Upper lobe of left lung (tissue), 6 donors: Measurements from ENCODE around the gene HECTD4. TPM values are rescaled to one million over a fixed set of nuclear protein-coding genes. Genes with fewer than 3 reads are reported as not detected.

Source experiments
- ATAC-seq, 2 donors: fragments of 200-7000 bp; cut with Tn5 transposase; one replicate each; pipeline ENCODE4 v1.9.1; 2022; ENCODE audit warnings: mild to moderate bottlenecking in 2 of 2, moderate library complexity in 2 of 2; ENCODE audit not compliant: low FRiP score in 2 of 2
- DNase-seq, 2 donors: peaks; one replicate each; pipeline ENCODE4 v3.0.0-alpha.2; 2019 to 2020
- H3K27ac ChIP-seq, 4 donors: fragments of 200-600 bp; sonication (generic); one replicate each; pipeline ENCODE4 v1.5.1; 2016 to 2019
- H3K27me3 ChIP-seq, 4 donors: fragments of 200-600 bp; sonication (generic); one replicate each; pipeline ENCODE4 v1.5.1; 2017 to 2019
- H3K36me3 ChIP-seq, 4 donors: fragments of 200-600 bp; sonication (generic); one replicate each; pipeline ENCODE4 v1.5.1; 2016 to 2019
- H3K4me1 ChIP-seq, 4 donors: fragments of 200-600 bp; sonication (generic); one replicate each; pipeline ENCODE4 v1.5.1; 2018 to 2019
- H3K4me3 ChIP-seq, 4 donors: fragments of 200-600 bp; sonication (generic); one replicate each; pipeline ENCODE4 v1.5.1; 2017 to 2019; ENCODE audit warnings: mild to moderate bottlenecking in 2 of 4, moderate library complexity in 1 of 4
- H3K9me3 ChIP-seq, 4 donors: fragments of 200-600 bp; sonication (generic); one replicate each; pipeline ENCODE4 v1.5.1; 2018 to 2019
- CTCF ChIP-seq, 6 experiments: fragments of 450-650 bp in 4 of 6; fragments of 200-600 bp in 2 of 6; sonication (generic) in 2 of 6; IDR thresholded peaks; one replicate each; pipeline ENCODE4 v1.5.1; 2016 to 2019; ENCODE audit warnings: antibody characterized with exemption in 6 of 6
- EP300 ChIP-seq, 4 donors: sonication (generic); formaldehyde crosslinking; IDR thresholded peaks; one replicate each; pipeline ENCODE4 v1.5.1; 2017; ENCODE audit warnings: antibody characterized with exemption in 4 of 4, control low read depth in 2 of 4
- POLR2A ChIP-seq, 4 donors: fragments of 450-650 bp; IDR thresholded peaks; one replicate each; pipeline ENCODE4 v1.5.1; 2016 to 2017; ENCODE audit warnings: antibody characterized with exemption in 4 of 4, mild to moderate bottlenecking in 2 of 4
- POLR2AphosphoS5 ChIP-seq, 2 donors: sonication (generic); formaldehyde crosslinking; IDR thresholded peaks; one replicate each; pipeline ENCODE4 v1.5.1; 2017; ENCODE audit warnings: antibody characterized with exemption in 2 of 2
- WGBS, 2 donors: methylation state at CpG; one replicate each; pipeline ENCODE4 v1.1.5; 2017 to 2018; 5-methylcytosine and 5-hydroxymethylcytosine counted together
- total RNA-seq, 6 donors: library from RNA; depleted of rRNA in 4 of 6; stranded (reverse); fragments of >200 nt in 4 of 6; gene quantifications; one replicate each; pipeline versions ENCODE4 v1.1.0 to v1.2.1, GENCODE V29; 2016 to 2021
- donor health status: DM: no; HTN: no; CAD: no; lungs with moderate emphysema.
- donor health status: DM: no; HTN: yes; CAD: no; lungs with severe emphysema.

Gene HECTD4
- total RNA-seq, 6 donors from 2014 or later = 34.1 to 196 (median 50.0) TPM

- 89 to 93% methylated on average over 4 of the region's 4 CpGs for WGBS, 2 donors
- no peak for ATAC-seq
- H3K27ac ChIP-seq = no peak overlapping the region
- no peaks in the 10 kb centered on the region for H3K9me3 ChIP-seq
- H3K27me3 ChIP-seq = no peaks in the 10 kb centered on the region
- TF ChIP-seq POLR2AphosphoS5 (IDR thresholded peaks at IDR 0.05) = no peak
- no peak for TF ChIP-seq POLR2A (IDR thresholded peaks at IDR 0.05)
- no peak overlapping the region for H3K4me3 ChIP-seq
- DNase-seq = no peak
- peaks cover 0 to 6% (median 0%) of the 10 kb centered on the region in 4 donors for H3K4me1 ChIP-seq
- H3K36me3 ChIP-seq = no peaks in the 10 kb centered on the region
Measured at GRCh38 chr12:112389228-112389627, 7.0 kb upstream of the HECTD4 start.

- peak in 1 of 2 donors; percentile 26 for DNase-seq
- no peaks in the 10 kb centered on the region for H3K9me3 ChIP-seq
- H3K4me1 ChIP-seq = peaks cover 5 to 10% (median 8%) of the 10 kb centered on the region in 4 donors
- ATAC-seq = no peak
- WGBS, 2 donors = 26 to 36% methylated on average over 3 of the region's 3 CpGs
- H3K36me3 ChIP-seq = no peaks in the 10 kb centered on the region
- TF ChIP-seq POLR2AphosphoS5 (IDR thresholded peaks at IDR 0.05) = no peak
- TF ChIP-seq CTCF (IDR thresholded peaks at IDR 0.05) = no peak
- TF ChIP-seq POLR2A (IDR thresholded peaks at IDR 0.05) = no peak
- no peak for TF ChIP-seq EP300 (IDR thresholded peaks at IDR 0.05)
- H3K27me3 ChIP-seq = no peaks in the 10 kb centered on the region
- H3K27ac ChIP-seq = no peak overlapping the region
- H3K4me3 ChIP-seq = no peak overlapping the region
Measured at GRCh38 chr12:112386726-112387125, 4.5 kb upstream of the HECTD4 start.

GRCh38 chr12:112382866-112383265 is 635 bp upstream of the HECTD4 start:
- Histone ChIP-seq H3K4me3 (peak overlapping the region in 3 of 4 donors; percentile 87 to 100 (median 99)), H3K9me3 (no peaks in the 10 kb centered on the region), H3K27ac (peak overlapping the region in 3 of 4 donors; percentile 86 to 91 (median 87)), H3K4me1 (peaks cover 14 to 33% (median 19%) of the 10 kb centered on the region in 4 donors), H3K27me3 (no peaks in the 10 kb centered on the region), H3K36me3 (no peaks in the 10 kb centered on the region)
- WGBS, 2 donors = 85 to 92% methylated on average over 11 of the region's 11 CpGs
- TF ChIP-seq CTCF (IDR thresholded peaks at IDR 0.05) = no peak
- TF ChIP-seq POLR2AphosphoS5 (IDR thresholded peaks at IDR 0.05) = no peak
- no peak for TF ChIP-seq POLR2A (IDR thresholded peaks at IDR 0.05)
- no peak for TF ChIP-seq EP300 (IDR thresholded peaks at IDR 0.05)
- no peak for DNase-seq
- ATAC-seq = no peak

DNA sequence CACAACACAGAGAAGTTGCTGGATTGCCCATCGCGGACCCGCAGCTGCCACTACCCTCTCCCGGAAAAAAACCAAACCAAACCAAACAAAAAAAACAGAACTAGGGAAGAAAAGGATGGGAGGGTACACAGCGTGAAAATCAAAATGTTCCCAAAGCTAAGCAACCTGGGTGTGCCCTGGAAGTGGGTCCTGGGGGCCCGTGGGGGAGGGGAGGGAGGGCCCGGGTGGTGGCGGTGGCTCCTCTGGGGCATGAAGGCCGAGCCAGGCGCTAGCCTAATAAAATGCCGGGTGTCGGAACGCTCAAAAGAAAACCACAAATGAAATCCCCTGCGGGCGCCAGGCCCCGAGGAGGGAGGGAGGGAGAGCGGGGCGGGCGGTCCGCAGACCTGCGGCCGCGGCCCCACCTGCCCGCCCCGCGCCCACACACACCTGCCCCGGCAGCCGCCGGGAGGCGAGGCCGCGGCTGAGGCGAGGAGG is 787 bp downstream of the HECTD4 start:
- no peak for TF ChIP-seq CTCF (IDR thresholded peaks at IDR 0.05)
- TF ChIP-seq POLR2AphosphoS5 (IDR thresholded peaks at IDR 0.05) = no peak
- TF ChIP-seq EP300 (IDR thresholded peaks at IDR 0.05) = no peak
- TF ChIP-seq POLR2A (IDR thresholded peaks at IDR 0.05) = no peak
- DNase-seq (peak in 1 of 2 donors; percentile 26), ATAC-seq (peak; percentile 25 to 46)
- Histone ChIP-seq H3K4me3 (peak overlapping the region; percentile 87 to 100 (median 97)), H3K27me3 (no peaks in the 10 kb centered on the region), H3K27ac (peak overlapping the region; percentile 86 to 91 (median 87)), H3K4me1 (peaks cover 14 to 33% (median 17%) of the 10 kb centered on the region in 4 donors), H3K9me3 (no peaks in the 10 kb centered on the region), H3K36me3 (no peaks in the 10 kb centered on the region)
- 0 to 2% methylated on average over 12 to 22 of the region's 33 CpGs for WGBS, 2 donors

GRCh38 chr12:112380663-112381405 is 1.4 kb downstream of the HECTD4 start:
- ATAC-seq (no peak), DNase-seq (peak in 1 of 2 donors; percentile 53)
- H3K27ac ChIP-seq = peak overlapping the region in 3 of 4 donors; percentile 87 to 91 (median 87)
- H3K4me3 ChIP-seq = peak overlapping the region; percentile 87 to 100 (median 97)
- peaks cover 14 to 33% (median 17%) of the 10 kb centered on the region in 4 donors for H3K4me1 ChIP-seq
- no peaks in the 10 kb centered on the region for H3K36me3 ChIP-seq
- 52 to 69% methylated on average over 24 to 34 of the region's 34 CpGs for WGBS, 2 donors
- H3K9me3 ChIP-seq = no peaks in the 10 kb centered on the region
- no peaks in the 10 kb centered on the region for H3K27me3 ChIP-seq
- no peak for TF ChIP-seq POLR2A (IDR thresholded peaks at IDR 0.05)
- no peak for TF ChIP-seq CTCF (IDR thresholded peaks at IDR 0.05)
- no peak for TF ChIP-seq EP300 (IDR thresholded peaks at IDR 0.05)
- no peak for TF ChIP-seq POLR2AphosphoS5 (IDR thresholded peaks at IDR 0.05)
